ENCODE measurements around the gene CFAP46.
"Not testable (repeated sequence)": the region's sequence is repeated elsewhere in the genome, so short reads cannot be mapped to it uniquely, and the experiment has no call there.

CFAP46 gene

DNA sequence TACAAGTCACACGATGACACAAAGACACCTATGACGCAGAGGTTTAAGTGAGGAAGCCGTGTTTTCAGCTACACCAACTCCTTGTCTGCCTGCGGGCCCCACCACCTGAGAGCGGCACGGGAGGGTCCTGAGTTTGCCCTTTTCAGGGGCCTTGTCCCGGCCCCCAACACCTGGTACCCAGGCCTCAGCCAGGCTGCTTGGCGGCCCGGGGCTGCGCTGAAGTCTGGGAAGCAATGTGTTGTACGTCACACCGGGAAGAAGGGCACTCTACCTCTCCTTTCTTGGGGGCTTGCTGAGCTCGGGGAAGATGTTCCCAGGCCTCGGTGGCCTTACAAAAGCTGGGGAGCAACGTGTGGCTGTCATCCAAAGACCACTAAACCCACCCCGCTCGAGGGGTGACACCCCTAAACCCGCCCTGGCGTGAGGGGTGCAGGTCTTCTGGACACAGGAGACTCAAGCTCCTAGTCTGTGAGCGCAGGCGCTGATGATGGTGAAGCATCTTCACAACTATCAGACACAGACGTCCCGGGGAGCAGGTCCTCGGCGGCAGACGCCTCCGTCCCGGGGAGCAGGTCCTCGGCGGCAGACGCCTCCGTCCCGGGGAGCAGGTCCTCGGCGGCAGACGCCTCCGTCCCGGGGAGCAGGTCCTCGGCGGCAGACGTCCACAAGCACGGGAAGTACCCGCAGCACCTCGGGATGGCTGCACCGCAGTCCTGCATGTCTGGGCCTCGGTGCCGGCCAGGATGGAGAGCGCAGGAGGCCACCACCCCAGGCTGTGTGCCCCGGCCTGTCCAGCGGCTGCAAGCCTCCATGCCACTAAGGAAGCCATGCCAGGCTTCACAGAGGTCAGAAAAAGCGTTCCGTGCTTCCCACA lies 15.4 kb downstream of the CFAP46 start:
- DNase-seq: no peak

DNA sequence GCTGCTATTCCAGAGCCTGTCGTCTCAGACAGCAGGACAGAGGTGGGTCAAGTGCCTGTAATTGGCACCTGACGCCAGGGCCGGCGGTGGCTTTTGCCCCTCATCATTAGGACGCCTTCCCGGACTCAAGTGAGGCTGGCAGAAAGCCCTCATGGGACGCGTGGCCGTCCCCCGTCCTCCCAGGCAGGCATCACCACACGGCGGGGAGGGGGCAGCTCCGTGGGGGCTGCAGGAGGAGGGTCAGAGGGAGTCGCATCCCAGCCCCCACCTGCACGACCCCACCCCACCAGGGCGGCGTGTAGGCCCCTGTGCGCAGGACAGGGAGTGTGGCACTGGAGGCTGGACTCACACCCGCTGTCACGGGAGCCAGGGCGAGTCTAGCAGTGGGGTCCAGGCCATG lies 16.3 kb downstream of the CFAP46 start:
- DNase-seq: no peak

DNA sequence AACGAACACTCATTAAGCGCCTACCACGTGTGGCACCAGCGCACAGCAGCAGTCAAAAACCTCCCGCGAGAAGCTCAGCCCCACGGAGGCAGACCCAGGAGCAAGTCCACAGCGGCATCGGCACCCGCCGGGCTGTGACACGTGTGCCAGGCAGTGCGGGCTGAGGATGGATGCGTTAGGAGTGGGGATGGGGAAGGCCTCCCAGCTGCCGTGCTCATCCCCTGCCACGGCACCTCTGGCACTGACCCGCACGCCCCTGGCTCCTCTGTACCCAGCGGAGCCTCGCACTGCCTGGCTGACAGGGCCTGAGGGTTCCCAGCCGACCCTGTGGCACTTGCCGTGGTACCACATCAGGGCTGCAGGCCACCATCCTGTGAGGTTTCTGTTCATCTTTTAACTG lies 16.8 kb downstream of the CFAP46 start:
- no peak for DNase-seq

DNA sequence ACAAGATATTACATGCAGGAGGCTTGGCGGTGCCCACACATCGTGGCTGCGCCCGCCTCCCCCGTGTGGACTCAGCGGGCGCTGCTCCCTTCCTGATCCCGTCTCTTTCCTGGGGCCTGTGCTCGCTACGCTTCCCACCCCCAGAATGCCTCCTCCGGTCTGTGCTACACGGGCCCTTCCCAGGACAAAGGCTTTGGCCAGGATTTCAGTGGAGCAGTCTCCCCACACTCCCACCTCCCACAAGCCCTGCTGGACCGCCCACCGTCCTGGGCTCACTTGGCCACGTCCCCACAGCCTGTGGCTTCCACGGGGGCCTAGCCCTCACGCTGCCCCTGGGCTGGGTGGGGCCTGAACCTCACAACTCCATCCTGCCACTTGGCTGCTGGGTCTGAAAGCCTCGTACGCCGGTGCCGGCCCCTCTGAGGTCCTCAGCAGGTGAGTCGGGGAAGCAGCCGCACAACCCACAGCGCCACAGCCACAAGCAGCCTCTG lies 17.3 kb downstream of the CFAP46 start:
- no peak for DNase-seq

DNA sequence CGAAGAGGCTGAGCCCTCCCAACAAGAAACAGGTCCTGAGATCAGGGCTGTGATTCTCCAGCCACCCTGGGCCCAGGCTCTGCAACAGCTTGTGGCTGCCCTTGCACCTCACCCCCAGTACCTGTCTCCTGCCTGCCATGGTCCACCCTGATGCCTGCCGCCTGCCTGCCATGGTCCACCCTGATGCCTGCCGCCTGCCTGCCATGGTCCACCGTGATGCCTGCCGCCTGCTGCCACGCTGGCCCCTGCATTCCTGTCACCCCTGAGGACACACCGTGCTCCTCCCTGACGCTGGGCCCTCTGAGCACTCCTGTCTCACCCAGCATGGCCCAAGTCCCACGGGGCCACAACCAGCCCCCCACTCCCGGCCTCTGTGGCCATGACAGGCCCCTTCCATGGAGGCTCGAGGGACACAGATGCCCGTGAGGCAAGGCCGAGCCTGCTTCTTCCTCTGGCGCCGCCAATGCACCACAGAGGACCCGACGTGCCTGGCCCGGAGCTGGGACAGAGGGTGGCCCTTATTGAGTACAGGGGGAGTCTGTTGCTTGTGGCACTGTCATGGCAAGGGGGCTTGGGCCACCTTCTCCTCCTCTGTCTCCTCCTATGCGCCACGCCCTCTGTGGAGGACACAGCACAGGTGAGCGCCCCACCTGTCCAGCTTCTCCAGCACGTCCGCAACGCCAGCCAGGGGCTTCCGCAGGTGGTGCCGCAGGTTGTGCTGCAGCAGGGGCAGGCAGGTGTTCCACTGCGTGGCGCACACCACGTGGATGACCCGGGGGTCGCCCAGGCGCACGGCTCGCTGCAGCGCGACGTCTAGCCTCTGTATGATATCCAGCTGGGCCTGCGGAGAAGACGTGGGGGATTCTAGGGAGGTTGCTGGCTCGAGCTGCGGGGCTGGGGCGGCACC lies 18.1 kb downstream of the CFAP46 start:
- no peak for DNase-seq

DNA sequence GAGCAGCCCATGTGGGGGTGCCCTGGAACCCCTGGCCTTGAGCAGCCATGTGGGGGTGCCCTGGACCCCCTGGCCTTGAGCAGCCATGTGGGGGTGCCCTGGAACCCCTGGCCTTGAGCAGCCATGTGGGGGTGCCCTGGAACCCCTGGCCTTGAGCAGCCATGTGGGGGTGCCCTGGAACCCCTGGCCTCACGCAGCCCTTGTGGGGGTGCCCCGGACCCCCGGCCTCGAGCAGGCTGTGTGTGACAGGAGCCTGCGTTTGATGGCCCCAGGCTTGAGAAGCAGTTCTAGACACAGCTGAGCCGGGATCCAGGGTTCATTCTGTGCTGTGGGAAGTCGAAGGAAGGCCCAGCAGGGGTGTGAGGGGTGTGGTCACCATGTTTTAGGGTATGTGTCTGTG lies 19.0 kb downstream of the CFAP46 start:
- not testable (repeated sequence) for DNase-seq

DNA sequence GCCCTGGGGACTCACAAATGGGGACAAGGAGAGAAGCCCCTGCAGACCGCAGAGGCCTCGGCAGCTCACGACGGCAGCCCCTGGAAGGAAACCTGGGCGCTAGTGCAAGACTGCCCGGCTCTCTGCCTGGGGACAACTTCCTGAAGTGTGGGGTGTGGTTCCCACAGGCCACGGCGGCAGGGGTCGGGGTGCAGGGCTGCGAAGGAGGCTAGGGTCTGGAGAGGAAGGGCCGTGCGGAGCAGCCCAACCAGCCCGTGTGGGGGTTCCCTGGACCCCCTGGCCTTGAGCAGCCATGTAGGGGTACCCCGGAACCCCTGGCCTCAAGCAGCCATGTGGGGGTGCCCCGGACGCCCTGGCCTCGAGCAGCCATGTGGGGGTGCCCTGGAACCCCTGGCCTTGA lies 19.5 kb downstream of the CFAP46 start:
- no peak for DNase-seq

DNA sequence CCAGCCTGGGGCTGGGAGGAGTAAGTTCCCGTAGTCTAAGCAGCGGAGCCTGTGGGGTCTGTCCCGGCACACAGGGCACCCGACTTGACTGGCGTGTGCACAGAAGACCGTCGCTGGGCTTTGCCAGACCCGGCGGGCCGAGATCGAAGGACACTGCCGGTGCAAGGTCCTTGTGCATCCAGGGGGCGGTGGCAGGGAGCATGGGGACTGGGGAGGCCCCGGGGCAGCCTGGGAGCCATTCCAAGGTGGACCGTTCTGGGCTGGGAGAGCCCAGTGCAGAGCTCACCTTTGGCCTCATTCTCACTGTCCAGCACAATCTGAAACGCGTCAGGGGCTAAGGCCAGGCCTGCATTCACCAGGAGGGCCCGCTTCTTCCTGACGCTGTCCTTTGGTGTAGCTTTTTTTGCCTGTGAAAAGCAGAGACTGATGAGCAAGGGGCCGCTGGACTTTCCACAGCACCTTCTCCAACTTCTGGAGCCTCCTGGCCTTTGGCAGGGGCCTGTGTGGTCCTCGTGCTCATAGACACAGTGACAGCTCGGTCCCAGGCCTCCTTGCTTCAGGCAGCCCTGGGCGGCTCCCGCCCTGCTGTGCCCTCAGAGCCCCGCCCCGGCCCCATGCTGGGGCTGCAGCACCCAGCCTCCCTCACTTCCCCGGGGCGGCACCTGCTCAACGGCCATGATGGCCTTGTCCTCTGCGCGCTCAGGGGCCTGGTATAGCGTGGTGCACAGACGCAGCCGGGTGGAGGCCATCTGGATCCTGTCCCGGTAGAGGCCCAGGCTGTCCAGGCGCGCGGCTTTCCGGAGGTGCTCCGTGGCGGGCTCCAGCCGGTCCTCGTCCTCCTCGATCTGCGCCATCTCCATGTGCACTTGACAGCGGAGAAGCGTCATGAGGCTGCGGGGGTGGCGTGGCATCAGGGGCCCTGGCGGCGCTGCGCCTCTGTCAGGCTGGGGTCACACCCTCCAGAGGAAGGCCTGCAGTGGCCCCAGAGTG lies 20.3 kb downstream of the CFAP46 start:
- no peak for DNase-seq

DNA sequence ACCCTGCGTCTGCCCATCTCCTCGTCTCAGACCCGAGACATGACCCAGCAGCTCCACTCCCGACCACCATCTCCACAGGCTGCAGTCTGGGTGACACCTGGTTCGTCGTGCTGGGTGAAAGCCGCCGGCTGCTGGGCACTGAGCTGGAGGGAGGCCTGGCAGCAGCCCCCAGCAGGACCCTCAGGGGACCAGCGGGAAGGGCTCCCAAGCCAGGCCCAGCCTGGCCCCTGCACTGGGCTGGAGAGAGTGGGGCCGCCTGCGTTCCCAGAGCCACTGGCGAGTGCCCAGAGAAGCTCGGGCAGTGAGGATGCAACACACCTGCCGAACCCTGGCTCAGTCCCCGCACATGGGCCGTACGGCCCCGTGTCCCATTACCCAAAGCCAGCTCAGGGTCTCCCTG lies 21.3 kb downstream of the CFAP46 start:
- no peak for DNase-seq

DNA sequence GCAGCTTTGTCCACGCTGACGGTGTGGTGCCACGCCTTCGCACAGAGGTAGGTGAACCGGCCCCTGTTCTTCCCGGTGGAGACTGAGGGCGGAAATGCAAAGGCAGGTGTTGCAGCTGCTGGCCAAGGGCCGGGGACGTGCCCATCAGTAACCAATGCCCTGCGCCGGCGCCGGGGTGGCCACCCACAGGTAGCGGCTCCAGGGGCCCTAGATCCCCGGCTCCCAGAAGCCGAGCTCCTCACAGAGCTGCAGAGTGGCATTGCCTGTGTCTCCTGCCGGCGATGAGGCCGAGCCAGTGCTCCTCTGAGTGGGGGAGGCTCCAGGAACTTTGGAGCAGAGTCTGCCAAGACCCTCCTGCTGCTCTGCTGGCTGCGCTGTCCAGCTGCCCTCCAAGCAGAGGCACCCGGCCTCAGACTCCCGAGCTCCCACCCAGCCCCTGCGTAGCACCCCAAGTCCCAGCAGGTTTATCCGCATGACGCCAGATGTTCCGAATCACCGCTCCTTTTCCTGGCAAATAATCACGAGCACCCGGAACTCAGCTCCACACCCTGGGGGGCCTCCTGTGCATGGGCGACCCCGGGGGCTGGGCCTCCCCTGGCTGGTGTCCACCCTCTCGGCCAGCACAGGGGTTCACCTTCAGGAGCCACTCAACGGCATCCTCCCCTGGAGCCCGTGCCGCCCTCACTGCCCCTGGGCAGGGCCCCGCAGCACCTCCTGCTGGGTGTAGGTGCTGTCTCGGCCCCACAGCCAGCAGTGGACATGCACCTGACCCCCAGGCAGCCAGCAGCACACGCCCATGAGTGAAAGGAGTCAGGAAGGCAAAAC lies 22.1 kb downstream of the CFAP46 start:
- no peak for DNase-seq

DNA sequence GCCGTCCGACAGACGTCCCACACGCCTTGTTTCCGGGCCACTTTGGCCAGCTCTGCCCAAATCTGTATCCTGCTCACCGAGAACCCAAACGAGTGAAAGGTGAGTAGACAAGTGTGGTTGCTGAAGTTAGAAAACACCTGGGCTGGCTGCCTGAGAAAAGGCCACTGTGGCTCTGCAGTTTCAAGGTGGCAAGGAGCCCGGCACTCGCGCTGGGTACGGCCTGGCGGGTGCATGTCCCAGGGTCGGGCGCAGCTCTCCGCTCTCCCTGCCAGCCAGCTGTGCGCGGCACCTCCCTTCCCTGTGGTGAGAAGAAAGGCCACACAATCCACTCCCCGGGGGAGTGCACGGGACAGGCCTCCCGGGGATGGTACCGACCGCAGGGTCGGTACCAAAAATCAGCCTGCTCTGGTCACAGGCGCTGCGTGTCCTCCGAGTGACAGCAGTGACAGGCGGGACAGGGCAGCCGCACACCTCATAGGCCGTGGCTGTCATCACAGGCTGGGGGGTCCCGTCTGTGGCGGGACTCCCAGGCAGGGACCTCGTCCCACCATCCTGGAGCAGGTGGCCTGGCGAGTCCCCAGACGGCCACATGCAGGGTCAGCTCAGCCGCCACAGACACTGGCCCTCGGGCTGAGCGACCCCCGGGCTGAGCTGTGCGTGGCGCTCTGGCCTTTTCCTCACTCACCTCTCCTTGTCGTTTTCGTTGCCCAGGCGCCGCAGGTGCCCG lies 22.8 kb downstream of the CFAP46 start:
- no peak for DNase-seq

DNA sequence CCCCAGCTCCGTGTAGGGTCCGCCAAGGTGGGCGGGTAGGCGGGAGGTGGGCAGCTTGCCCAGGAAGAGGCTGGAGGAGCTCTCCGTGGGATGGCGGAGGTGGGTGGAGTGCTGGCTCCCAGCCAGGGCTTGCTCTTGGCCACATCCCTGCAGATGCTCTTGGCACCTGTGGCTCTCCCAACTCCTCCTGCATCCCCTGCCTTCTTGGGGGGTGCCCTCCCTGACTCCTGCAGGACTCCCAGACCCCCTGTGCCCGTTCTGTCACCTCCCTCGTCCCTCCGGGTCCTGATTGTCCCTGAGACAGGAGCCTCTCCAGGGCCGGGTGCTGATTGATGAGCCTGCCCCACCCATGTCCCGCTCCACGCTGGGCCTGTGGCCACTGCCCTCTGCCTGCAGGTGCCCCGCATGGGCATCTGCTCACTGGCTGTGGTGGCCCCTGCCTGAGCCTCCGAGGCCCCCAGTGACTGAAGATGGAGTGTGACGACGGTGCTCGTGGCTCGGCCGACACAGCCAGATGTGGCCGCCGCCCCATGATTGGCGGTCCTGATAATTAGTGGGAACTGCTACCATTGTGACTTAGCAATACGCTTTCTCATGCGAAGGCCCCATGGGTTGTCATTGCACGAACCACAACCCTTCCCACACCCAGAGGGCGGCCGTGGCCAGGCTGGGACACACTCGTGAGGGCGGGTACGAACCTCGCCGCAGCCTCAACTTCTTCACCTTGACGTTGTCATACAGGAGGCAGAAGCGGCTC lies 23.6 kb downstream of the CFAP46 start:
- no peak for DNase-seq

DNA sequence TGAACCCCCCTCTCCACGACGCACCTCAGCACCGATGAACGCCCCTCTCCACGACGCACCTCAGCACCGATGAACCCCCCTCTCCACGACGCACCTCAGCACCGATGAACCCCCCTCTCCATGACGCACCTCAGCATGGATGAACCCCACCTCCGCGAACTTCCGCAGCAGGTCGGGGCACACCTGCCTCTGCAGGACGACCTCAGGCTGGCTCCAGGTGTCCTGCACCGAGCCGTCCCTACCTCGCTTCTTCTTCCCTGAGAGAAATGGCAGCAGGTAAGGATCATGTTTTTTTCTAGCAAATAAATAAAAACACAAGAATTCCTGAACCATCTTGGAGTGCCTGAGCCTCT lies 24.1 kb downstream of the CFAP46 start:
- no peak for DNase-seq

DNA sequence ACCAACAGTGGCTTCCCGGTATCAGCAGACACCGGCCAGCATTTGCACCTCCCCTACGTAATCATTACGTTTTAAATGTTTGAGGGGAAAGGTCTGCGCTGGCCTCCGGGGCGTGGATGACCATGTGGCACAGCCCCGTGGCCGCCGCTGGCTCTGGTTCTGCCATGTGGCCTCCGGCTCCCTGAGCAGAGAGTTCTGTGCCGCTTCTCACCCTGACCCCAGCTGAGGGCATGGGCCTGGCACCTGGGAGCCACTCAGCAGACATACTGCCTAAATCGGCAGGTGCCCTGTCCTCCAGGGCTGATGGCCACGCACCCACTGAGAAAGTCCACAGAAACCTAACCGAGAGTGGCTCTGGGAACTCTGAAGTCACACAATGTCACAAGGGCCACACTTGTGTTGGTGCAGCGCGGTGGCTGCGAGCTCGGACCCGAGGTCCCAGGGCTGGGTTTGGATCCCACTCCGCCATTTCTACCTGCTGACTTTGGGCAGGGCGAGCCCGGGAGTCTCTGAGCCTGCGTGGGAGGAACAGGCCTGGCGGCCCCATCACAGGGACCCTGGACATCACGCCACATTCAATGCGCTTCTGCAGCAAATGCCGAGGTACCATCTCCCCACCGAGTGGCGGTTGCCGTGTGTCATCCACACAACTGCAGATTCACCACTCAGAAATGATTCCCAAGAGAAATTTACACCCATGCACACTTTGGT lies 25.3 kb downstream of the CFAP46 start:
- no peak for DNase-seq

DNA sequence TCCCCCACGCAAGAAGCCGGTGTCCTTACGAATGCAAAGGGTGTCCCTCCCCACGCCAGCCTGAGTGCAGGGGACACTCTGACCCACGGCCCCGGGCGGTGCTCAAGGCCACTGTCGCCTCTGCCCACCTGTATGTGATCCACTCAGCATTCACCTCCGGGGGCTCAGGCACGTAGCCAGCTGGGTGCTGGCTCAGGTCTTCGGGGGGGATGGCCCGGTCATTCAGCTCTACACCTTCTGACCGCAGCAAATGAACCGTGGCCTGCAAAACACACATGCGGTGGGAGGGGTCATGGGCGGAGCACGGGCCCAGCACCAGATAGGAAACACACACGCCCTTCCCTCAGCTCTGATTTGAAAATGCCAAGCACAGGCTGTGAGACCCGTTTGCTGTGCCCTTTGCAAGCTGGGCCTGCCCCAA lies 25.9 kb downstream of the CFAP46 start:
- DNase-seq: no peak

DNA sequence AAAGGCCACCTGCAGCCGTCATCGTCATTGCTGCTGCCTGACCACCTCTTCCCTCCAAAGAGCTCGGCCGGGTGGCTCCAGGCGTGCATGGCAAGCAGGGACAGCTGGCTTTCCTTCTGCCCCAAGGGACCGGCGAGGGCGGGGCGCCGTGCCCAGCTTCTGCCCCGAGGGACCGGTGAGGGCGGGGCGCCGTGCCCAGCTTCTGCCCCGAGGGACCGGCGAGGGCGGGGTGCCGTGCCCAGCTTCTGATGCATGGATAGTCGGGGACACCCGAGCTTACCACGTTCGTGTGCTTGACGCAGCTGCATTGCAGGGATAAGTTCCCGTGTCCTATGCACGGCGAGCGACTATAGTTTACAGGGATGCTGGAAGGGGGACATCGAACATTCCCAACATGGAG lies 27.0 kb downstream of the CFAP46 start:
- DNase-seq: no peak

DNA sequence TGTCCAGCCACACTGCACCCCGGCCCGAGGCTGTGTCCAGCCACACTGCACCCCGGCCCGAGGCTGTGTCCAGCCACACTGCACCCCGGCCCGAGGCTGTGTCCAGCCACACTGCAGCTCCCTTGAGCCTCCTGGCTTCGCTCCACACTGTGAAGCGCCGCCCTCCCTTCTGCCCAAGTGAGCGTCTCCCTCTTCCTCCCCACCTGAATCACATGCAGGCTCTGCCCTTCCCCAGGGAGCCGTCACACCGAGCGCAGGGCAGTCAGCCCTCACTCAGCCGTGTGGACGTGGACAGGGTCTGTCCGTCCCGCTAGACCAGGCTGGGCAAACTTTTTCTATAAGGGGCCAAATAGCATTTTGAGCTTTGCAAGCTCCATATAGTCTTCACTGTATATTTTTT lies 27.6 kb downstream of the CFAP46 start:
- DNase-seq: no peak

DNA sequence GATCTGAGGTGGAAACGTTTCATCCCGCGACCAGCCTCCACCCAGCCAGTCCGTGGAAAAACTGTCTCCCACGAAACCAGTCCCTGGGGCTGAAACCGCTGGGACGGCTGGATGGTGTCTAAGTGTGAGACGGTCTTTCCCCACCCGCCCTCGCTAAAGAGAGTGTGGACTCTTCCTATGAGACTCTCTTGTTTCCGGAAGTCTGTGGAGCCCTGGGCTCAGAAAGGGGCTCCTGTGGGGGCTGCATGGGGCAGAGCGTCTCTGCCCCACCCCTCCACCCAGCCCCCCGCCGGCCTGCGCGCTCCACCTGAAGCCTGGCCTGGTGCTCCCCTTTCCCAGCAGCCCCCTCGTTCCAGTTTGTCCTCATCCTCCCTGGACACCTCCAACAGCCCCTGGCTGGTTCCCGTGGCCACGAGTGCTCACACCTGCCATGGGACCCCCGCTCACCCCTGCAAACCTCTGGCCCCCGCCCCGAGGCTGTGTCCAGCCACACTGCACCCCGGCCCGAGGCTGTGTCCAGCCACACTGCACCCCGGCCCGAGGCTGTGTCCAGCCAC lies 28.7 kb downstream of the CFAP46 start:
- no peak for DNase-seq
